Measurements from ENCODE around the gene SP100. TPM values are rescaled to one million over a fixed set of nuclear protein-coding genes. Genes with fewer than 3 reads are reported as not detected.

The SP100 gene
- total RNA-seq, 4 donors from 2014 or later: 132 to 161 (median 144) TPM

DNA sequence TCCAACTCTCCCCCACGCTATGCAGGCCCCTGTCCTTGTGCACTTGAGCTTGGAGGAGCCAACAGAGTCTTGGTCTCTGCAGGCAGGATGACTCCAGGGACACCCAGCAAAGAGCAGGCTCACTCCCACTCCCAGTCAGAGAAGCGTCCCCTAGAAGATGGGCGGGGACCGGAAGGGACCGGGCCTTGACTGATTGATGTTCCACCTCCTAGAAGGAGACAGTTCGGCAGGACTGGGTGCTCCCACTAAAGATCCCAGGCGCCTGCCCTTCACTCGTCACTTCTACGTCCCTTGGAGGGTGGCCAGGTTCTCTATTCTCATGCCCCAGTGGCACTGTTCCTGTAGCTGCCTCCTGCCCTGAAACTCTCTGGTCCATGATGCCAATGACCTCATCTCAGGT lies 3.2 kb upstream of the SP100 start:
- TF ChIP-seq, protein P1, sequence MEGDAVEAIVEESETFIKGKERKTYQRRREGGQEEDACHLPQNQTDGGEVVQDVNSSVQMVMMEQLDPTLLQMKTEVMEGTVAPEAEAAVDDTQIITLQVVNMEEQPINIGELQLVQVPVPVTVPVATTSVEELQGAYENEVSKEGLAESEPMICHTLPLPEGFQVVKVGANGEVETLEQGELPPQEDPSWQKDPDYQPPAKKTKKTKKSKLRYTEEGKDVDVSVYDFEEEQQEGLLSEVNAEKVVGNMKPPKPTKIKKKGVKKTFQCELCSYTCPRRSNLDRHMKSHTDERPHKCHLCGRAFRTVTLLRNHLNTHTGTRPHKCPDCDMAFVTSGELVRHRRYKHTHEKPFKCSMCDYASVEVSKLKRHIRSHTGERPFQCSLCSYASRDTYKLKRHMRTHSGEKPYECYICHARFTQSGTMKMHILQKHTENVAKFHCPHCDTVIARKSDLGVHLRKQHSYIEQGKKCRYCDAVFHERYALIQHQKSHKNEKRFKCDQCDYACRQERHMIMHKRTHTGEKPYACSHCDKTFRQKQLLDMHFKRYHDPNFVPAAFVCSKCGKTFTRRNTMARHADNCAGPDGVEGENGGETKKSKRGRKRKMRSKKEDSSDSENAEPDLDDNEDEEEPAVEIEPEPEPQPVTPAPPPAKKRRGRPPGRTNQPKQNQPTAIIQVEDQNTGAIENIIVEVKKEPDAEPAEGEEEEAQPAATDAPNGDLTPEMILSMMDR (IDR thresholded peaks at IDR 0.05; ENCODE audit: low read depth): no peak

DNA sequence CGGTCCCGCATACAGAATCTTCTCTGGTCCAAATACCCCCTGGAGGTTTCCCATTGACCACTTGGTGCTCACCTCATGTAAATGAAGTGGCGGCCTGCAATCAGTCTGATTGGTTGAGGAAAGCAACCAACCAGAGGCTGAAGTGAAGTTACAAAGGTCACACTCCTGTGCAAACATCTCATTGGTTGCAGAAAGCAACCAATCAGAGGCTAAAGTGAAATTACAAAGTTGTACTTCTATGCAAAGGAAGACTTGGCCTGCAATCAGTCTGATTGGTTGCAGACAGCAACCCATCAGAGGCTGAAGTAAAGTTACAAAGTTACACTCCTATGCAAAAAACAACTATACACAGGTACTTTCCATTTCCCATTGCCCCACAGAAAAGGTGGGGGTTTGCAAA lies 2.5 kb upstream of the SP100 start:
- TF ChIP-seq, protein P1 (IDR thresholded peaks at IDR 0.05; ENCODE audit: low read depth): no peak

DNA sequence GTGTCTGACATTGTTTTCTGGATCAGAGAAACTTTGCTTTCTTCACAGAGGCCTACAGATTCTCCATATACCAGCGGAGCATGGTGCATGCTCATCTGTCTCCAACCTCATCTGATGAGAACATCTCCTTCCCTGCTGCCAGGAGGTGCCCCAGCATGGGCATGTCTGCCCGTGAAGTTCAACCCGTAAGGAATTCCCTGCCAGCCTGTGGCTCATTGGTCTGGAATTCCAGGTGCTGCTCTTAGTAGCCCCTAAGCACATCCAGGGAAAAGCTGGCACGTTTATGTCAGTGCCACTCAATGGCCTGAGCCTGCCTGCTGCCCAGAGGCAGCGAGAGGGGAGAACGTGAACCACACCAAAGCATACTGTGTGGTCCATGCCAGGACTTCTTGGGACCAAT lies 1.7 kb upstream of the SP100 start:
- TF ChIP-seq, protein P1 (IDR thresholded peaks at IDR 0.05; ENCODE audit: low read depth): no peak

DNA sequence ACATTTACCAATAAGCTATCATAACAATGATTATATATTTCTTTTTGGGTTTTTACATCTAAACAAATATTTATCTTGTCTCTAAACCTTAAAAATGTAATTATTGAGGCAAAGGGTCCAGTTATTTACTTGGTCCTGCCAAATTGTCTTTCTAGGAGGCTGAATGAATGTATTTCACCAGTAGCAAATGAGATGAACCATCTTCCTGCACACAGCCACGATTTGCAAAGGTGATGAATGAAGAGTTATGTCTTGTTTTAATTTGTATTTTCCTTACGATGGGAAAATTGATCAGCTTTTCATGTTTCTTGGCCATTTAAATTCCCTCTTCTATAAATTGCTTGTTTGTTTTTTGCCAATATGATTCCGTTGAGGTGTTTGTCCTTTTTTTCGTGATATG lies 1.4 kb downstream of the SP100 start:
- TF ChIP-seq, protein P1 (IDR thresholded peaks at IDR 0.05; ENCODE audit: low read depth): no peak

DNA sequence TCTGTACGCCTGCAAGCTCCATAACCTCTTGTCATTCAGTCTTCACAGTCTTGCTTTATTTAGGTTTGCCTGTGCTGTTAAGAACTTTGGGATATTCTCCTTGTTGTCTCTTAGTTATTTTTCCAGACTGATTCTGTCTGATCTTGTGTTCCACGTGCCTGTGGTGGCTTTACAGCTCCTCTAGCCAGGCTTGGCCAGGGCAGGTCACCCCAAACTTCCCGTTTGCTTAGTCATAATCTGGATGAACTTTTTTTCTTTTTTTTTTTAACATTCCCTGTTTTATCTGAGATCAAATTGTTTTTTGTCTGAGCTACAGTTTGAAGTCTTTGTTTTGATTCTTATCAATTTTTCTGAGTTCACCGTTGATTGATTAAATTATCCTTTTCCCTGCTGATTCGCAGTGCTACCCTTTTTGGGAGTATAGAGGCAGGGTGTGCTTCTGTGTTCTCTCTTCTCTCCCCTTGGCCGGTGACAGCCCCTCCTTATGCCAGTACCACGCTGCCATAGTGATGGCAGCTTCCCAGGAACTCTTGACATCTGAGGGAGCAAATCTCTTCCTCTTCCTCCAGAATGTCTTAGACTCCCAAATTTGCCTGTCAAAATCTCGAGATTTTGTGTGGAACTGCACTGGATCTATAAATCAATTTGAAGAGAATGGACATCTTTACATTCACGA lies 2.5 kb downstream of the SP100 start:
- TF ChIP-seq, protein P1 (IDR thresholded peaks at IDR 0.05; ENCODE audit: low read depth): no peak

DNA sequence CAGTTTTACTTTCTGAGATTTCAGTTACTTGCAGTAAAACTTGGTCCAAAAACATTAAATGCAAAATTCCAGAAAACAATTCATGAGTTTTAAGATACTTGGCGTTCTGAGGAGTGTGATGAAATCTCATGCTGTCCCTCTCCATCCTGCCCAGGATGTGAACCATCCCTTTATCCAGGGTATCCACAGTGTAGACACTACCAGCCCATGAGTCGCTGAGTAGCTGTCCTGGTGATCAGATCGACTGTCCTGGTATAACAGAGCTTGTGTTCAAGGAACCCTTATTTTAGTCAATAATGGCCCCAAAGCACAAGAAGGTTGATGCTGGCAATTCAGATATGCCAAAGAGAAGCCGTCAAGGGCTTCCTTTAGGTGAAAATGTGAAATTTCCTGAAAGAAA lies 3.2 kb downstream of the SP100 start:
- TF ChIP-seq, protein P1 (IDR thresholded peaks at IDR 0.05; ENCODE audit: low read depth): no peak

DNA sequence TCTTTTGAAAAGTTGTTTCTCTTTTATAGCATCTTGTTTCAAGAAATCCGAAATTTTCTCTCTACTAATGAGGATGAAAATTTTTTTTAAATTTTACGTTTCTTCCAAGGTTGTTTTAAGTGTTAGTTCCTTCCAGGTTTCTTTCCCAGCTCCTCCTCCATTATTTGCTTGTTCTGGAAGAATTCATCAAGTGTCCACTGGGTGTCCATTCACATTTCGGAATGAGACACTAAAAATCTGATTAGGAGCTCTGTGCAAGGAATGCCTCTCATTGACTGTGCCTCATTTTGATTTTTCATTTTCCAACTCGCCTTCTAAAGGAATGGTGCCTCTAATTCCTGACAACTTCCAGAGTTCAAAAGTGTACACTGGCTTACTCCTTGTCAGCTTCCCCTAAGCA lies 6.1 kb downstream of the SP100 start:
- TF ChIP-seq, protein P1 (IDR thresholded peaks at IDR 0.05; ENCODE audit: low read depth): no peak

Measured in subcutaneous adipose tissue (tissue), 4 donors.